Stimulated activated CD4-positive, alpha-beta T cell treated with anti-CD3 and anti-CD28 coated beads, Interleukin-2, amount 100 ng/mL, for 4 hours (primary cell): ENCODE results near the gene SHISA6.

ENCODE experiments used
- DNase-seq: peaks from one replicate; pipeline ENCODE4 v3.0.0-alpha.2; 2020; ENCODE audit warnings: low read depth

The SHISA6 gene

DNA sequence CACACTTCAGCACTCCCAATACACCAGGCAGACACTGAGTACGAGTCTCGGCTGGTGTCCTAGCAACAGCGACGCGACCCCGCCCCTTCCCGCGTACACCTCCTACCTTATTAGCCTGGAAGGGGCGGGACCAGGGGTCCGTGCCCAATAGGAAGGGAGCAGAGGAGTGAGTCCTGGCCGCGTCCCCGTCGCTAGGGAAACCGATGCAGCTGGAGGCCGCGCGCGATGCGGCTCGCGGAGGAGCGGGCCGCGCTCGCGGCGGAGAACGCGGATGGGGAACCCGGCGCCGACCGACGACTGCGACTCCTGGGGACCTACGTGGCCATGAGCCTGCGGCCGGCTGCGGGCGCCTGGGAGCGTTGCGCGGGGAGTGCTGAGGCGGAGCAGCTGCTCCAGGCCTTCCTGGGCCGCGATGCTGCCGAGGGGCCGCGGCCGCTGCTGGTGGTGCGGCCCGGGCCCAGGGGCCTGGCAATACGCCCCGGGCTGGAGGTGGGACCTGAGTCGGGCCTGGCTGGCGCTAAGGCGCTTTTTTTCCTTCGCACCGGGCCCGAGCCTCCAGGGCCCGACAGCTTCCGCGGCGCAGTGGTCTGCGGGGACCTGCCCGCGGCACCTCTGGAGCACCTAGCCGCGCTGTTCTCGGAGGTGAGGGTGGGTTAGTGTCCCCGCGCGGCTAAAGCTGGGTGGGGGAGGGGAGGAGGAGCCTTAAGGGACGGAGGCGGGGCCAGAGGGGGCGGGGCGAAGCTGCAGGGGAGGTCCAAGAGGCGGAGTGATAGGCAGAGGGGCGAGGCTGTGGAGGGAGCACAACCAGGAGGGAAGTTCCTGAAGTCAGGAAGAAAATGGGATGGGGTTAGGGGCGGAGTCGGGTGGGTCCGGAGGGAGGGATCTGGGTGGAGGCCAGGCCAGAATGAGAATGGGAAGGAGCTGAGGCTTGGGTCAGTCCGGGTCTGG is 357.5 kb downstream of the SHISA6 start, which contains the start of gene DNAH9:
Gene DNAH9 (plus strand): TSS at position 197 of the 948 bp plus-strand sequence. CDS start 29 bp downstream, at position 226.
- no peak for DNase-seq

DNA sequence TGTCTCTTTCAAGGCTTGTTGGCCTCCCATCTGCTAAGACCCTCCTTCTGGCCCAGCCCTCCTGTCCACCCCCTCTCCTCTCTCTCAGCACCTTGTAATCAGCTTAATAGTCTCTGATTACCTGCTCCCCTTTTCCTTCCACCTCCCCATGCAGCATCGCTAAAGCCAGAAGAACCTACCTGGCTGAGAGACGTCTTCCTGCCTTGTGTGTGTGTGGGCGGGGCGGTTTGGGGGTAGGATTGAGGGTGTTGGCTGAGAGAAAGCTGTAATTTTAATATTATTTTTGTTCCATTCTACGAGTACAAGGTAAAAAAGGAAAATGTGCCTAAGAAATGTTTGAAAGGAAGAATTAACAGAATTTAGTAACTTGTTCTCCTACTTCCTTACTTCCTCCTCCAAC is 360.6 kb downstream of the SHISA6 start:
- no peak for DNase-seq

DNA sequence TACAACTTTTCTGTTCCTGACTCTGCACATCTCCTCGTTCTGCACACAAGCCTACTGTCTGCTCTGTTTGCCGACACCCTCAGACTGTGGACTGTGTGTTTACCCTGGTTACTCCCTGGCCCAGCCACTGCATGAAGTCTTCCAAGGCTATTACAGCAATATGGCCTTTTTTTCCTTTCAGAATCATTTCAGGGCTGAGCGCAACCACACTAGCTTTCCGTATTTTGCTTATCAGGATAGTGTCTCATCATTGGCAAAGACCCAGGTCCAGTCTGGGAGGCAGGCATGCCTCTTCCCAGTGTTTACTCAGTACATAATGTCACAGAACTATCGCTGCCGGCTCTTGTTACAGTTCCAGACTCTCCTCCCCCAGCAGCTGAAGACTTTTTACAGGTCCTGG is 367.4 kb downstream of the SHISA6 start:
- DNase-seq = no peak

DNA sequence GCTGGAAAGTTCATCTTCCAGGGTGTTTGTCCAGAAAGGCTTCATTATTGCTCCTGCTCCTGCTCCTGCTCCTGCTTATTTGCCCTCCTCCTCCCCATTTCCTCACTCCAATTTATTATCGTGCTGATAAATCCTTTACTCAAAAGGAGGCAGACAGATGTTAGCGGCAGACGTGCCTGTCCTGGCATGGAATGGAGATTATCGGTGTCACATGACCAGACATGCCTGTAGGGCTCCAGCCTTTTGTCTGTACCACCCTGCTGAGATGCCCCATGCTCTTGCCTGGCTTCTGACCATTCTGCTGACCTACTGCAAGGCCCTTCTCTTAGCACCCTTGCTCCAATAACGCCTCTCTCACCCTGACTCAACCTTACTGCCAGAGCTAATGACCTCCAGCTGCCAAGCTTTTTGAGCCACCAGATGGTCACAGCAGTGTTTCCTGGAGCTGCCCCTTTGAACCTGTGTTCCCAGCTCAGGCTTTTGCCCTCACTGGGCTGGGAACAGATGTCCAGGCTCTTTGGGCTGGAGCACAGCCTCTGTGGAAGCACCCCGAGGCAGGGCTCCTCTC is 370.1 kb downstream of the SHISA6 start:
- DNase-seq = no peak

DNA sequence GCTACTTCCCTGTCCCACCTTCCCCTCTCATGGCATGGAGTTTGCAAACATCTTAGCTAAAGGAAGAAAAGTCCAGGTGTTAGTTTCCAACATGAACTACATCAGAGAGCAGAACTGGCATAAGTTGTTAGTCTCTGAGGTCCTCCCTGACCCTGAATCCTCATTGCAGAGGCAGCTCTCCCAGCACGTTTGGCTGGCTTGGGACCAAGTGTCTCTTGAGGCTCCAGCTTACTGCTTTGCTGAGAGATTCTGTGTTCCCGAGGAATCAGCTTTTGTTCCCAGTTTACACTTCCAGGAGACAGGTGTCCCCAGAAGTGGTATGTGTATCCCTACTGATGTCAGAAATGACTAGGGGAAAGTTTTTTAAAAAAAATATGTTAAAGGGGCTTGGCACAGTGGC is 371.9 kb downstream of the SHISA6 start:
- DNase-seq = no peak
